Bronchial epithelial cell (primary cell): ENCODE data around the gene HMOX1. TPM values are rescaled to one million over a fixed set of nuclear protein-coding genes. Genes with fewer than 3 reads are reported as not detected.

Source experiments
- DNase-seq: peaks from one replicate; pipeline ENCODE4 v3.0.0-alpha.2; 2010; ENCODE audit warnings: low read depth
- FAIRE-seq: peaks from 2 replicates; lab custom pipeline; 2011; peaks lifted over from hg19 to GRCh38; lab: Jason Lieb, UNC
- H3K27me3 ChIP-seq: 2 replicates; pipeline ENCODE4 v1.5.1; 2011; ENCODE audit warnings: low read length; ENCODE audit not compliant: control insufficient read depth, insufficient read depth
- H3K36me3 ChIP-seq: 2 replicates; pipeline ENCODE4 v1.5.1; 2011; ENCODE audit warnings: low read length; ENCODE audit not compliant: control insufficient read depth, insufficient read depth
- H3K4me3 ChIP-seq: 2 replicates; pipeline ENCODE4 v1.5.1; 2011; ENCODE audit warnings: mild to moderate bottlenecking, low read depth, low read length, control low read depth
- total RNA-seq: library from RNA; depleted of rRNA; stranded (reverse); fragments of >200 nt; gene quantifications from 2 replicates; pipeline ENCODE4 v1.2.1, GENCODE V29; 2014
- TF ChIP-seq, protein P1 (sequence below): IDR thresholded peaks from 2 replicates; pipeline ENCODE4 v1.5.1; 2011; ENCODE audit warnings: mild to moderate bottlenecking, moderate library complexity, low read length, control low read depth, inconsistent platforms; ENCODE audit not compliant: insufficient read depth, severe bottlenecking

Gene HMOX1
- total RNA-seq, 1 donor from 2014 or later = 3.9 TPM

DNA sequence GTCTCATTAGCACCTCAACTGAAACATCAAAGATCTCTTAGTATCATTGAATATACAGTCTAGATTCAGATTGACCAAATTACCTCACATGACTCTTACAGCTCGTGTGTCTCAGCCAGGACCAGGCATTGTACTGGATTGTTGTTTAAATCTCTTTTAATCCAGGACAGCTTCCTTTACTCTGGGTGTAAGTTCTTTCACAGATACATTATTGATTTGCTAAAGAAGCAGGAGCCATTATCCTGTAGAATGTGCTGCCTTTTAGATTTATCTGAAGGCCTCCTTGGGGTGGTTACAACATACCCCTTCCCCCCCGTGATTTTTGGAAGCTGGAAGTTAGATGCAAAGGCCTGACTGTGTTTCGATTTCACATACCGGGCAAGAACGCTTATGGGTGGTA is 23.3 kb downstream of the HMOX1 start:
- DNase-seq (no peak), FAIRE-seq (no peak)
- TF ChIP-seq, protein P1, sequence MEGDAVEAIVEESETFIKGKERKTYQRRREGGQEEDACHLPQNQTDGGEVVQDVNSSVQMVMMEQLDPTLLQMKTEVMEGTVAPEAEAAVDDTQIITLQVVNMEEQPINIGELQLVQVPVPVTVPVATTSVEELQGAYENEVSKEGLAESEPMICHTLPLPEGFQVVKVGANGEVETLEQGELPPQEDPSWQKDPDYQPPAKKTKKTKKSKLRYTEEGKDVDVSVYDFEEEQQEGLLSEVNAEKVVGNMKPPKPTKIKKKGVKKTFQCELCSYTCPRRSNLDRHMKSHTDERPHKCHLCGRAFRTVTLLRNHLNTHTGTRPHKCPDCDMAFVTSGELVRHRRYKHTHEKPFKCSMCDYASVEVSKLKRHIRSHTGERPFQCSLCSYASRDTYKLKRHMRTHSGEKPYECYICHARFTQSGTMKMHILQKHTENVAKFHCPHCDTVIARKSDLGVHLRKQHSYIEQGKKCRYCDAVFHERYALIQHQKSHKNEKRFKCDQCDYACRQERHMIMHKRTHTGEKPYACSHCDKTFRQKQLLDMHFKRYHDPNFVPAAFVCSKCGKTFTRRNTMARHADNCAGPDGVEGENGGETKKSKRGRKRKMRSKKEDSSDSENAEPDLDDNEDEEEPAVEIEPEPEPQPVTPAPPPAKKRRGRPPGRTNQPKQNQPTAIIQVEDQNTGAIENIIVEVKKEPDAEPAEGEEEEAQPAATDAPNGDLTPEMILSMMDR = no peak
- H3K27me3 ChIP-seq = no peaks in the 10 kb centered on the region
- H3K36me3 ChIP-seq = peaks cover 8% of the 10 kb centered on the region
- H3K4me3 ChIP-seq = no peak overlapping the region

DNA sequence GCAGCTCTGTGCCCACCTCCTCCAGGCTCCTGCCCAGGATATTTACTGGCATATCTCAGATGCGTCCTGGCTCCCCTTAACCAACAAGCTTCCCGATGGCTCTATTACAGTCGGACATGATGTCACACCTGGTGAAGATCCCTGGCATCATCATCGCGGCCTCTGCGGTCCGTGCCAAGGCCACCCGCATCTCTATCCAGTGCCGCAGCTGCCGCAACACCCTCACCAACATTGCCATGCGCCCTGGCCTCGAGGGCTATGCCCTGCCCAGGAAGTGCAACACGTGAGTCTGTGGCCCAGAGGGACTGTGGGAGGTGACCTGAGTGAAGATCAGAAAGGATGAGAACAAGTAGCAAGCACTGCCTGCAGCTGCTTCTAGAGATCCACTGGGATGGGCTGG is 25.5 kb downstream of the HMOX1 start:
- Histone ChIP-seq H3K4me3 (no peak overlapping the region), H3K36me3 (peaks cover 13% of the 10 kb centered on the region), H3K27me3 (no peaks in the 10 kb centered on the region)
- DNase-seq (no peak), FAIRE-seq (no peak)
- TF ChIP-seq, protein P1 = no peak

DNA sequence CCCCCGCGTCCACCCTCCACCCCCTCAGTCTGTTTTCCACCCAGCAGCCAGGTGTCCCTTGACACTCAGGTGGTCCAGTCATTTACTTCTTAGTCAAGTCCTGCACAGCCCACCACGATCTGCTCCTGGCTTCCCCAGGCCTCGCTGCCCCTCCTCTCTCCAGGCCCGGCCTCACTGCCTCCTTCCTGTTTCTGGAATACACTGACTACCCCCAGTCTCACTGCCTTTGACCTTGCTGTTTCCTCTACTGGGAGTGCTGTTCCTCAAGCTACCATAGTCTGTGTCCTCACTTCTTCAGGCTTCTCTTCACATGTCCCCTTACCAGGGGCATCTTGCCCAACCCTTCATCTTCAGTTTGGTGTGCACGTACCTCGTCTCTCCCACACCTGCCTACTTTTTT is 26.5 kb downstream of the HMOX1 start:
- TF ChIP-seq, protein P1 = no peak

DNA sequence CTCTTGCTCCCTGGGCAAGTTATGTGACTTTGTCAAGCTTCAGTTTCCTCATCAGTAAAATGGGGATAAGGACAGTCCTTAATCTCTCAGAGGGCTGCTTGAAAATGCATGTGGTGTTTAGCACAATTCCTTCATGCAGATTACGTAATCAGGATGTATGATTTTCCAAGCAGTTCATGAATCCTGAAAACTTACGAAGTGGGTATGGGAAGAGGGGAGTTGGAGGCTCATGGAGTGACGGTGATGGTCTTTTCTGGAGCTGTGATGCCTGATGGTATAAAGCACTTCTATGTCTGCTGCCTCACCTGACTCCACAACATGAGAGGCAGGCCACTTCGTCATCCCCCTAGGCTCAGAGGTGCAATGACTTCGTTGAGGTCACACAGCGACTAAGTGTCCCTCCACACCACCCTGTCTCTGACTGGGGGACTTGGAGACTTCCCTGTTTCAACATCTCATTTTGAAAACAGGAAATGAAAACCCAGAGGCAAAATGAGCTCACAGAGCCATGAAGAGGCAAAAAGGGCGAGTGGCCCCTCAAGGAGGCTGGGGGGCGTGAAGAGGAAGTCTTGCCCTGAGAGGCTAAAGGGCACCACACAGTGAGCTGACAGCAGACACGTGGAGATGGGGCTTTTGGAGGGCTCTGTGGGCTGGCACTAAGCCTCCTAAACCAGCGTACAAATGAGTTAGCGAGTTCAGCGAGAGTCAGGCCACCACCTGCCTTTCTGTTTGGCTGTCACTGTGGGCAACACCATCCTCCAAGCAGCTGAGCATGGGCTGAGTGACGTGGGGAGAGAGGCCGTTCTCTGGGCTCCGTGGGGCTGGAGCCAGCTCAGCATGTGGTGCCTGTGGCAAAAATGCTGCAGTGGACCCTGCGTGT is 29.1 kb downstream of the HMOX1 start:
- Histone ChIP-seq H3K36me3 (peaks cover 9% of the 10 kb centered on the region), H3K27me3 (no peaks in the 10 kb centered on the region), H3K4me3 (no peak overlapping the region)
- TF ChIP-seq, protein P1 = no peak
- no peak for DNase-seq
- FAIRE-seq = peak; percentile 60

More for the DNA sequence above, 26.5 kb downstream of the HMOX1 start:
- no peak overlapping the region for H3K4me3 ChIP-seq
- H3K36me3 ChIP-seq = peaks cover 13% of the 10 kb centered on the region
- FAIRE-seq (no peak), DNase-seq (no peak)
- H3K27me3 ChIP-seq = no peaks in the 10 kb centered on the region

DNA sequence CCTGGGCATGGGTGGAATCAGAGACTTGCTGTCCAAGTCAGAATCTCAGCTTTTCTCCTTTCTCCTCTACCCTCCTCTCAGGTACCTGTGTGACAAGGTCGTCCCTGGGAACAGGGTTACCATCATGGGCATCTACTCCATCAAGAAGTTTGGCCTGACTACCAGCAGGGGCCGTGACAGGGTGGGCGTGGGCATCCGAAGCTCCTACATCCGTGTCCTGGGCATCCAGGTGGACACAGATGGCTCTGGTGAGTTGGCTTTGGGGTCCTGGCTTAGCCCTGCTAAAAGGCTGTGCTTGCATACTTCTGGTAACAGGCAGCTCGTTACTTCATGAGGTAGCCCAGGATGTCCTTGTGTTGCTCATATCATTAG is 29.8 kb downstream of the HMOX1 start:
- DNase-seq (no peak), FAIRE-seq (no peak)
- Histone ChIP-seq H3K27me3 (no peaks in the 10 kb centered on the region), H3K36me3 (peaks cover 11% of the 10 kb centered on the region), H3K4me3 (no peak overlapping the region)
- TF ChIP-seq, protein P1 = no peak
